Karpas-422 (cell line): Measurements from ENCODE around the gene PLPPR1. TPM values are rescaled to one million over a fixed set of nuclear protein-coding genes. Genes with fewer than 3 reads are reported as not detected.
"Not testable (repeated sequence)": the region's sequence is repeated elsewhere in the genome, so short reads cannot be mapped to it uniquely, and the experiment has no call there.

Experiments
- DNase-seq: peaks from one replicate; pipeline ENCODE4 v3.0.0-alpha.2; 2015
- H2AFZ ChIP-seq: fragments of 200-600 bp; sonication (generic); 2 replicates; pipeline ENCODE4 v1.6.1; 2014; ENCODE audit warnings: antibody characterized with exemption, low read length, mixed read lengths
- H3K27ac ChIP-seq: fragments of 200-600 bp; sonication (generic); 2 replicates; pipeline ENCODE4 v1.5.1; 2014; ENCODE audit warnings: mild to moderate bottlenecking, low read length, moderate library complexity
- H3K27me3 ChIP-seq: fragments of 200-600 bp; sonication (generic); 2 replicates; pipeline ENCODE4 v1.6.1; 2014; ENCODE audit warnings: low read length, mixed read lengths
- H3K36me3 ChIP-seq: fragments of 200-600 bp; sonication (generic); 2 replicates; pipeline ENCODE4 v1.6.1; 2014; ENCODE audit warnings: low read length, mixed read lengths; ENCODE audit not compliant: insufficient read depth
- H3K4me1 ChIP-seq: fragments of 200-600 bp; sonication (generic); 2 replicates; pipeline ENCODE4 v1.6.1; 2014; ENCODE audit warnings: mild to moderate bottlenecking, low read length, mixed read lengths
- H3K4me2 ChIP-seq: fragments of 200-600 bp; sonication (generic); 2 replicates; pipeline ENCODE4 v1.6.1; 2014; ENCODE audit warnings: low read length, low read depth, mild to moderate bottlenecking; ENCODE audit not compliant: poor library complexity, severe bottlenecking
- H3K4me3 ChIP-seq: fragments of 200-600 bp; sonication (generic); 2 replicates; pipeline ENCODE4 v1.5.1; 2014; ENCODE audit warnings: mild to moderate bottlenecking, antibody characterized with exemption, low read length, mixed read lengths
- H3K79me2 ChIP-seq: fragments of 200-600 bp; sonication (generic); 2 replicates; pipeline ENCODE4 v1.6.1; 2014; ENCODE audit warnings: mild to moderate bottlenecking, low read length, mixed read lengths
- H3K9ac ChIP-seq: fragments of 200-600 bp; sonication (generic); 2 replicates; pipeline ENCODE4 v1.6.0; 2014; ENCODE audit warnings: low read length
- H3K9me2 ChIP-seq: fragments of 200-600 bp; sonication (generic), shearing (Covaris generic); replicated peaks from 2 replicates; pipeline ENCODE4 v1.6.0; 2014; ENCODE audit warnings: mild to moderate bottlenecking, low read length, moderate library complexity; ENCODE audit not compliant: insufficient read depth
- H3K9me3 ChIP-seq: fragments of 300-700, 200-600 bp; sonication (generic); 2 replicates; pipeline ENCODE4 v1.6.1; 2014; ENCODE audit warnings: low read length, mixed read lengths
- H4K20me1 ChIP-seq: fragments of 200-600 bp; sonication (generic); 2 replicates; pipeline ENCODE4 v1.6.1; 2014; ENCODE audit warnings: mild to moderate bottlenecking, antibody characterized with exemption, low read length, low read depth; ENCODE audit not compliant: insufficient read depth
- total RNA-seq: library from RNA; depleted of rRNA; stranded (reverse); fragments of >200 nt; shearing (Covaris generic); gene quantifications from 2 replicates; pipeline ENCODE4 v1.2.3, GENCODE V29; 2014; ENCODE audit warnings: low replicate concordance

The PLPPR1 gene
- total RNA-seq, 1 experiment from 2014 or later, result not detected

GRCh38 chr9:101115102-101115501 lies 86.6 kb downstream of the PLPPR1 start:
- Histone ChIP-seq H4K20me1 (no peaks in the 10 kb centered on the region), H3K36me3 (no peaks in the 10 kb centered on the region), H3K27me3 (no peaks in the 10 kb centered on the region), H3K27ac (no peak overlapping the region), H3K4me2 (no peak overlapping the region), H2AFZ (no peak overlapping the region), H3K4me3 (no peak overlapping the region), H3K9me2 (no peaks in the 10 kb centered on the region; the same call in 1 of the 2 replicates), H3K4me1 (no peaks in the 10 kb centered on the region), H3K9me3 (no peaks in the 10 kb centered on the region), H3K79me2 (no peaks in the 10 kb centered on the region), H3K9ac (no peak overlapping the region)
- DNase-seq, result no peak

DNA sequence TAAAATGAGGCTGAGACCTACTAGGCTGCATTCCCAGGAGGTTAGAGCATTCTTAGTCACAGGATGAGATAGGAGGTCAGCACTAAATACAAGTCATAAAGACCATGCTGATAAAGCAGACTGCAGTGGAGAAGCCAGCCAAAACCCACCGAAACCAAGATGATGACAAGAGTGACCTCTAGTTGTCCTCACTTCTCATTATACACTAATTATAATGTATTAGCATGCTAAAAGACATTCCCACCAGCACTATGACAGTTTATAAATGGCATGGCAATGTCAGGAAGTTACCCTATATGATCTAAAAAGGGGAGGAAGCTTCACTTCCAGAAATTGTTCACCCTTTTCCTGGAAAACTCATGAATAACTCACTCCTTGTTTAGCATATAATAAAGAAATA lies 88.6 kb downstream of the PLPPR1 start:
- Histone ChIP-seq H3K4me3 (no peak overlapping the region), H3K79me2 (no peaks in the 10 kb centered on the region), H3K4me2 (no peak overlapping the region), H3K27ac (no peak overlapping the region), H3K27me3 (no peaks in the 10 kb centered on the region), H3K9me3 (no peaks in the 10 kb centered on the region), H3K9me2 (no peaks in the 10 kb centered on the region), H3K4me1 (no peaks in the 10 kb centered on the region), H3K9ac (no peak overlapping the region), H3K36me3 (no peaks in the 10 kb centered on the region), H2AFZ (no peak overlapping the region), H4K20me1 (no peaks in the 10 kb centered on the region)
- no peak for DNase-seq

DNA sequence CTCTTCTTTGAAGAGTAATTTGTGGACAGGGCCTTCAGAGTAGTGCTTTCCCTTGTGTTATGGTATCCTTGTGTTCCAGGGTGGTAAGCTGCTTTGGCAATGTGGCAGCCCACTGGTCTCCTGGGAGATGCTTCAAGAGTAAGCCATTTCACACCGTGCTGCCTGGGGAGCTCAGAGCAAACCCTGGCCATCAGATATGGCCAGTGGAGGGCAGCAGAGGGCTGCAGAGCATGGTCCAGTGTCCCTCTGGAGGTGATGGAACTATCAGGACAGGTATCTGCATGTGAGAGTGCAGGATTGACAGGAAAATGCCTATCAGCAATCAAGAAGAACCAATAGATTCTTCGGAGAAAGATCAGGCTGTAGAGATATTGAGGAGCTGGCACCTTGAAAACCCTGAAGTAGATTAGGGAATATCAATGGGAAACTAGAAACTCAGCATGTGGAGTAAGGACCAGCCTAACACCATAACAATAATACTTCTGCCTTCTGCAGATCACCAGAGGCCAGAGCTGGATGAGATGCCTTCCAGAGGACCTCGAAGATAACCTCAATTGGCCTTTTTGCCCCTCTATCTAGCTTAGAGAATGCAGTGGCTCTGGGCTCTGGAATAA lies 90.8 kb downstream of the PLPPR1 start:
- H3K4me3 ChIP-seq, result no peak overlapping the region
- no peaks in the 10 kb centered on the region for H3K79me2 ChIP-seq
- H4K20me1 ChIP-seq, result no peaks in the 10 kb centered on the region
- no peaks in the 10 kb centered on the region for H3K4me1 ChIP-seq
- H3K27me3 ChIP-seq, result 0 out of 2 replicates have a peak, but pooled peaks cover 2% of the 10 kb centered on the region
- DNase-seq, result peak; percentile 65
- no peaks in the 10 kb centered on the region for H3K36me3 ChIP-seq
- H3K27ac ChIP-seq, result no peak overlapping the region
- no peaks in the 10 kb centered on the region for H3K9me3 ChIP-seq
- no peak overlapping the region for H2AFZ ChIP-seq
- no peaks in the 10 kb centered on the region for H3K9me2 ChIP-seq
- no peak overlapping the region for H3K9ac ChIP-seq
- H3K4me2 ChIP-seq, result no peak overlapping the region

DNA sequence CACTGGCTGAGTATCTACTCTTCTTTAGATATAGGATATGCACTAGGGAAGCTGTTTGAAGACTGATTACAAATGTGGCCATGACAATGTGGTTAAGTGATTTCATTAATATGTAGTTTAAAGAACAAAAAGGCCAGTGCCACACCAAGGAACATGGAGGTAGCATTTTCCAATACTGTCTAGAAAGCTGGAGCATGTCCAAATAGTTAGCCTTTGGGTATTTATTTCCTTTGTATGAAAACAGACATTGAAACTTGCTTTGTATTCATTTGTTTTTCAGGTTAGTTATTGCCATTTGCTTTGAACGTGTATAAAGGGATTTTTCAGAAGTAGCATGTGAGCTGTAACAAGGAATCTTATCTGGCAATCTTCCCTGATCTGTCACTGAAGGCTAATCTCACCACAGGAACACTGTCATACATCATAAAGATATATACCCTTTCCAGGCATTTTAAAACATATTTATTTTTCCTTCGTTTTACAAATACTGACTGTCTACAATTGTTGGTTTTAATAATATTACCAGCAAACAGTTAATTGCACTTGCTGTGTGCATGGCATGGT lies 93.4 kb downstream of the PLPPR1 start:
- Histone ChIP-seq H3K4me2 (no peak overlapping the region), H3K79me2 (no peaks in the 10 kb centered on the region), H3K27me3 (0 out of 2 replicates have a peak, but pooled peaks cover 2% of the 10 kb centered on the region), H3K27ac (no peak overlapping the region), H3K36me3 (no peaks in the 10 kb centered on the region), H3K9ac (no peak overlapping the region), H3K9me3 (no peaks in the 10 kb centered on the region), H4K20me1 (no peaks in the 10 kb centered on the region), H3K4me3 (no peak overlapping the region), H2AFZ (no peak overlapping the region), H3K4me1 (no peaks in the 10 kb centered on the region), H3K9me2 (no peaks in the 10 kb centered on the region)
- DNase-seq, result no peak

DNA sequence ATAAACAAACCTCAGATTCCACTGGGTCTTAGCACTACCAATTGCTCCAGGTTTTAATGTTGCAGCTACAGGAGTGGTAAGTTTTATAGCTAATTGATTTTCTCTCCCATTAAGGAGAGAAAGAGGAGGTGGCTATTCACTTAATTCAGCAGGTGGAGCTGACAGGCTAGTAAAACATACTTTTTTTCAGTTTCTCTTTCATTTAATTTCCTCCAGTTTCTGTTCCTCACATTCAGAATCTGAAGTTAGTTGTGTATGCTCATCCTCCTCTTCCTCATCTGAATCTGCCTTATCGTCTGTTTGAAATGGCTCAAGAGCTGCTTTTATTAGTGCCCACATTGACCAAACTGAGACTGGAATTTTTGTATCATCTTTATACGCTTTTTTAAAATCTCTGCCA lies 98.0 kb downstream of the PLPPR1 start:
- Histone ChIP-seq H3K4me2 (no peak overlapping the region), H3K9me2 (no peaks in the 10 kb centered on the region), H3K4me3 (no peak overlapping the region), H4K20me1 (no peaks in the 10 kb centered on the region), H2AFZ (no peak overlapping the region), H3K27me3 (0 out of 2 replicates have a peak, but pooled peaks cover 2% of the 10 kb centered on the region), H3K36me3 (no peaks in the 10 kb centered on the region), H3K79me2 (no peaks in the 10 kb centered on the region), H3K4me1 (no peaks in the 10 kb centered on the region), H3K27ac (no peak overlapping the region), H3K9me3 (no peaks in the 10 kb centered on the region), H3K9ac (no peak overlapping the region)
- no peak for DNase-seq

GRCh38 chr9:101127369-101127768 lies 98.8 kb downstream of the PLPPR1 start:
- H4K20me1 ChIP-seq, DNase-seq, H3K9me2 ChIP-seq, H3K27me3 ChIP-seq, H3K4me2 ChIP-seq, H2AFZ ChIP-seq, H3K9ac ChIP-seq, H3K27ac ChIP-seq, H3K4me3 ChIP-seq, H3K36me3 ChIP-seq, H3K79me2 ChIP-seq, H3K4me1 ChIP-seq, H3K9me3 ChIP-seq: not testable (repeated sequence)

DNA sequence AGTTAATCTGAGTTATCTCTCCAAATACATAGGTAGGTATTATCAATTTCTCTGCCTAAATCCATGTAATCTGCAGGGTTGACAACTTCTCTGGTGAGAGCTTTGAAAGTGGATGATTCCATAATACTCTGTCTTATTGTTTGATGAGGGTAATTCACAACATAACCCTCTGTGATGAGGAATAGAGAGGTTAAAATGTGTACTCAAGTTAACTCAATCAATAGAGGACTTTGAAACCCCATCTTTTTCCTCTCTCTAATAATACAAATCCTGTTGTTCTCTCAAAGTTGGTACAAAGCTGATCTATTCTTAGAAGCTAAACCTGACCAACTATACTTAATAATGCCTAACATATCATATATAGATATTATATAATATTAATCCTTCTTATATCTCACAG lies 100.1 kb downstream of the PLPPR1 start:
- no peaks in the 10 kb centered on the region for H4K20me1 ChIP-seq
- H3K9ac ChIP-seq, result no peak overlapping the region
- no peak overlapping the region for H3K27ac ChIP-seq
- H3K4me2 ChIP-seq, result no peak overlapping the region
- no peak overlapping the region for H2AFZ ChIP-seq
- no peak for DNase-seq
- H3K36me3 ChIP-seq, result no peaks in the 10 kb centered on the region
- no peak overlapping the region for H3K4me3 ChIP-seq
- H3K9me2 ChIP-seq, result no peaks in the 10 kb centered on the region
- H3K27me3 ChIP-seq, result no peaks in the 10 kb centered on the region
- no peaks in the 10 kb centered on the region for H3K9me3 ChIP-seq
- H3K79me2 ChIP-seq, result no peaks in the 10 kb centered on the region
- H3K4me1 ChIP-seq, result no peaks in the 10 kb centered on the region

DNA sequence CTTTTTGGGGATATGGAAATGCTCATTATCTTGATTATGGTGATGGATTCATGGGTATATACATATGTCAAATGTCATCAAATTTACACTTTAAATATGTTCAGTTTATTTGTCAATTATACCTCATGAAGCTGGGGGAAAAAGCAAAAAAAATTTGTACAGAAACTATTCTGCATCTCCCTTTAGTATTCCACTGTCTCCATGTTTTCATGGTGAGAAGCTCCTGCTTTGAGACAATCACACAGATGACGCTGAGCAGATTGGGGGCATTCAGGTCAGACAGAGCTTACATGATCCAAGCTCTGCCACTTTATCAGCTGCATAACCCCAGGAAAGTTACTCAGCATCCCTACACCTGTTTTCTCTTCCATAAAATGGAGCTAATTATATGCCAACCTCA lies 101.5 kb downstream of the PLPPR1 start:
- H3K4me3 ChIP-seq, result no peak overlapping the region
- no peaks in the 10 kb centered on the region for H3K9me3 ChIP-seq
- DNase-seq, result no peak
- no peaks in the 10 kb centered on the region for H3K9me2 ChIP-seq
- no peak overlapping the region for H3K27ac ChIP-seq
- H2AFZ ChIP-seq, result no peak overlapping the region
- no peaks in the 10 kb centered on the region for H3K36me3 ChIP-seq
- H3K4me2 ChIP-seq, result no peak overlapping the region
- H3K79me2 ChIP-seq, result no peaks in the 10 kb centered on the region
- no peak overlapping the region for H3K9ac ChIP-seq
- no peaks in the 10 kb centered on the region for H3K4me1 ChIP-seq
- no peaks in the 10 kb centered on the region for H3K27me3 ChIP-seq
- H4K20me1 ChIP-seq, result no peaks in the 10 kb centered on the region
